NOMO-1 (cell line): ENCODE results near the gene CENPVL2.
A peak's percentile ranks its signal among the peaks of the same experiment; 100 is the strongest.
"Not testable (repeated sequence)": the region's sequence is repeated elsewhere in the genome, so short reads cannot be mapped to it uniquely, and the experiment has no call there.

Experiments used
- DNase-seq, 2 experiments: peaks; one replicate each; lab custom pipeline; 2025; ENCODE audit not compliant: unreplicated experiment in 2 of 2; lab: John Stamatoyannopoulos, UW

The CENPVL2 gene

DNA sequence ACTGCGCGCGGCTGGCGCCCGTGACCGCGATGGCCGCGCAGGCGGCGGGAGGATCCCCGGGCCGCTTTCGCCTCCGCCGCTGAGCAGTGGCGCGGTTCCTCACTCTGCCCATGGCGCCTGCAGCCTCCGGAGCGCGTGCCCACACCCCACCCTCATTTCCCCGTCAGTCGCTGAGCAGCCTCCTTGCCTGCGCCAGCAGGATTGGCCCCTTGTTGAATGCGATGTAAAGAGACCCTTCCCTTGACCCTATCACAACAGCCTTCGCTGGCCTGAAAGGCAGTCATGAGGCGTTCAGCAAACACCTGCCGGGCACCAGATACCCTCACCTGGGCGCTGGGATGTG, at the start of gene CENPVL2:
CENPVL2 (minus strand) TSS at position 112 of the 343 bp plus-strand sequence; CDS start at position 112, 0 bp downstream.
- DNase-seq: not testable (repeated sequence)

DNA sequence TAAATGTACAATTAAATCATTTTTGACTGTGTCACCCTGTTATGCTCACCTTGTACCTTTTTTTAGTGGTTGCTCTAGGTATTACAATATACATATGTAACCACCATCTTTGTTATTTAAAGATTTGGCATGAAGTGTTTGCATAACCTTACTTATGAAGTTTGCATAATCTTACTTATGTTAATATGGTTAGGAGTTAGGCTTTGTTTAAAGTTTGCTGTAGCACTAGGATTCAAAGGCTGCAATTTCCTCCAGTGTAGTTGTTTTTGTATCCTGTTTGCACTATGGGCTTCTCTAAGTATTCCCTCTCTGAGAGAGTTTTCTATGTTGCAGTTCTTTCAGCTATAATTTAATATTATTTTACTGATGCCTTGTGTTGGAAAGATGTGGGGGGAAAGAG, 45.6 kb upstream of the CENPVL2 start:
- DNase-seq: no peak

DNA sequence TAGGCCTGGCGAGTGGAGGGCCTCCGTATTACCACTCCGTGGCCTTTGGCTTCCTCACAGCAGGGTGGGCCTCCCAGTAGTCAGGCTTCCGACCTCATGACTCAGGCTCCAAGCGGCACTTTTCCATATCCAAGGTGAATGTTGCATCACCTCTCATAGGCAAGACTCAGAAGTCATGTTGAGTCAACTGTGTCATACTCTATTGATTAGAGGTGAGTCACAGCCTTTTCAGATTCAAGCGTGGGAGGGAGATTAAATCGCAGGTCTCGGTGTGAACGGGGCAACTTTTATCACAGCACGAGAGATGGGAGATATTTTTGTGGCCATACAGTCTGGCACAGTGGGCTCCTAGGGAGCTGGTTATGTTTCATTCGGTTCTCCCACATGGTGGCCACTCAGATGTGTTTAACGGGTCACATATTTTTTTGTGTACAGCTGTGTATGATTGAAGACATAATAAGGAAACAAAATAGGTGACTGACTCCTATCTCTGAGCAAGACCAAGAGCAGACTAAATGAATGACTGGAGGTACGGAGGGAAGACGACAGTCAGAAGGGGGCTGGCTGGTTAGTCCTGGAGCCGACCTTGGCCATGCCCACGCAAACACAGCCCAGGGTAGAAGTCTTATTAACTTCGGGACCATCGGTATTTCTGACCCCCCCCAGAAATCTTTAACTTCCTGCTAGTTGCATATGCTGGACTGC, 30.5 kb upstream of the CENPVL2 start:
- not testable (repeated sequence) for DNase-seq

DNA sequence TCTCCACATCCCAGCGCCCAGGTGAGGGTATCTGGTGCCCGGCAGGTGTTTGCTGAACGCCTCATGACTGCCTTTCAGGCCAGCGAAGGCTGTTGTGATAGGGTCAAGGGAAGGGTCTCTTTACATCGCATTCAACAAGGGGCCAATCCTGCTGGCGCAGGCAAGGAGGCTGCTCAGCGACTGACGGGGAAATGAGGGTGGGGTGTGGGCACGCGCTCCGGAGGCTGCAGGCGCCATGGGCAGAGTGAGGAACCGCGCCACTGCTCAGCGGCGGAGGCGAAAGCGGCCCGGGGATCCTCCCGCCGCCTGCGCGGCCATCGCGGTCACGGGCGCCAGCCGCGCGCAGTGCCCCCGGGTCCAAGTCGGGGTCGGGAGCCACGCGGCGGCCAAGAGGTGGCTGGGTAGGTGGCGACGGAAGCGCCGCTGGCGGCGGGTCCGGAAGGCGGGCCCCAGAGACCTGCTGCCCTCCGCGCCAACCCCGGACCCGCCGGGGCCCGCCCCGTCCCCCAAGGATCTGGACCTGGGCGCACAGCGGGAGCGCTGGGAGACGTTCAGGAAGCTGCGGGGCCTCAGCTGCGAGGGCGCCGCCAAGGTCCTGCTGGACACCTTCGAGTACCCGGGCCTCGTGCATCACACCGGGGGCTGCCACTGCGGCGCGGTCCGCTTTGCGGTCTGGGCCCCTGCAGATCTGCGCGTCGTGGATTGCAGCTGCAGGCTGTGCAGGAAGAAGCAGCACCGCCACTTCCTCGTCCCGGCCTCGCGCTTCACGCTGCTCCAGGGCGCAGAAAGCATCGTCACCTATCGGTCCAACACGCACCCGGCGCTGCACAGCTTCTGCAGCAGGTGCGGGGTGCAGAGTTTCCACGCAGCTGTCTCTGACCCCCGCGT, 27.9 kb upstream of the CENPVL2 start, which contains the start of gene CENPVL1:
CENPVL1 (plus strand) TSS at position 236 of the 888 bp plus-strand sequence; CDS start at position 236, 0 bp downstream.
- DNase-seq: not testable (repeated sequence)

DNA sequence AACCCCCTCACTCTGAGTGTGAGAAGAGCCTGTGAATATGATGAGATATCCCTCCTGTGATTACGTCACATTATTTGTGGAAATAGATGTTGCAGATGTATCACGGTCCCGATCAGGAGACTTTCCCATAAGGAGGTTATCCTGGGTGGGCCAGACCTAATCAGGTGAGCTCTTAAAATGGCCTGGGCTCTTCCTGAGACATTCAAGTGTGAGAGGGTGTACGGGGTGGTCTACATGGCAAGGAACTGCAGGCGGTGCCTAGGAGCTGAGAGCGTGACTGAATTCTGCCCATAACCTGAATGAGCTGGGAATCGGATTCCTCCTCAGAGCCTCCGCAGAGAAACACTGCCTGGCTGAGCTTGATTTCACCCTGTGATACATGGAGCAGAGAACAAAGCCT, 14.8 kb upstream of the CENPVL2 start:
- no peak for DNase-seq

DNA sequence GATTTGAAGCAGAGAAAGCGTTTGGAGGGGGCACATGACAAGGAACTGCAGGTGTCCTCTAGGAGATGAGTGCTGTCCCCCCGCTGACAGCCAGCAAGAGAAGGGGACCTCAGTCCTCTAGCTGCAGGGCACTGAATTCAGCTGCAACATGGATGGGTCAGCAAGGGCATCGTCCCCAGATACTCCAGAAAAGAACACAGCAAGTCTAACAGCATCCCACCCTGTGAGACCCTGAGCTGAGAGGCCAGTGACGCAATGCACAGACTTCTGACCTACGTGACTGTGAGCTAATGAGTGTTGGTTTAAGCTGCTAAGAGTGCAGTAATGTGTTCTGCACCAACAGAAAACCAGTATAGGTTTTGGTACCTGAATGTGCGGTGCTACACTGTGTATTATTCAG, 11.6 kb upstream of the CENPVL2 start:
- no peak for DNase-seq

DNA sequence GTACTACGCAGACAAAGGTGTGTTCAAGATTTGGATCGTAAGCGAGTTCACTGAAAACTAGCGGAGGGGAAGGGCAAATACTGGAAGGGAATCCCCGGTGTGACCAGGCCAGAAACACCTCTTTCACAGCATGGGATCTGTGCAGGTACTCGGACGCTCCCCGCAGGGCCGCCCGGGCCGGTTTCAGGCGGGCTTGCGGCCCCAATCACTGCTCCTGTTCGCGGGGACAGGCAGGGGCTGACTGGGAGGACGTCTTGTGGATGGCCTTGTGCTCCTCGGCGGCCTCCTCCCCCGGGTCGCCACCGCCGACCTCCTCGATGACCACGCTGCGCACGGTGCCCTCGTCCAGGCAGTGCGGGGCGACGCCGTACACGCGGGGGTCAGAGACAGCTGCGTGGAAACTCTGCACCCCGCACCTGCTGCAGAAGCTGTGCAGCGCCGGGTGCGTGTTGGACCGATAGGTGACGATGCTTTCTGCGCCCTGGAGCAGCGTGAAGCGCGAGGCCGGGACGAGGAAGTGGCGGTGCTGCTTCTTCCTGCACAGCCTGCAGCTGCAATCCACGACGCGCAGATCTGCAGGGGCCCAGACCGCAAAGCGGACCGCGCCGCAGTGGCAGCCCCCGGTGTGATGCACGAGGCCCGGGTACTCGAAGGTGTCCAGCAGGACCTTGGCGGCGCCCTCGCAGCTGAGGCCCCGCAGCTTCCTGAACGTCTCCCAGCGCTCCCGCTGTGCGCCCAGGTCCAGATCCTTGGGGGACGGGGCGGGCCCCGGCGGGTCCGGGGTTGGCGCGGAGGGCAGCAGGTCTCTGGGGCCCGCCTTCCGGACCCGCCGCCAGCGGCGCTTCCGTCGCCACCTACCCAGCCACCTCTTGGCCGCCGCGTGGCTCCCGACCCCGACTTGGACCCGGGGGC, 567 bp downstream of the CENPVL2 start:
- DNase-seq: not testable (repeated sequence)

DNA sequence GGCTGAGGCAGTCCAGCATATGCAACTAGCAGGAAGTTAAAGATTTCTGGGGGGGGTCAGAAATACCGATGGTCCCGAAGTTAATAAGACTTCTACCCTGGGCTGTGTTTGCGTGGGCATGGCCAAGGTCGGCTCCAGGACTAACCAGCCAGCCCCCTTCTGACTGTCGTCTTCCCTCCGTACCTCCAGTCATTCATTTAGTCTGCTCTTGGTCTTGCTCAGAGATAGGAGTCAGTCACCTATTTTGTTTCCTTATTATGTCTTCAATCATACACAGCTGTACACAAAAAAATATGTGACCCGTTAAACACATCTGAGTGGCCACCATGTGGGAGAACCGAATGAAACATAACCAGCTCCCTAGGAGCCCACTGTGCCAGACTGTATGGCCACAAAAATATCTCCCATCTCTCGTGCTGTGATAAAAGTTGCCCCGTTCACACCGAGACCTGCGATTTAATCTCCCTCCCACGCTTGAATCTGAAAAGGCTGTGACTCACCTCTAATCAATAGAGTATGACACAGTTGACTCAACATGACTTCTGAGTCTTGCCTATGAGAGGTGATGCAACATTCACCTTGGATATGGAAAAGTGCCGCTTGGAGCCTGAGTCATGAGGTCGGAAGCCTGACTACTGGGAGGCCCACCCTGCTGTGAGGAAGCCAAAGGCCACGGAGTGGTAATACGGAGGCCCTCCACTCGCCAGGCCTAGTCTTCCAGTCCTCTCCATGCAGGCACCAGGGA, 2.8 kb downstream of the CENPVL2 start:
- not testable (repeated sequence) for DNase-seq

DNA sequence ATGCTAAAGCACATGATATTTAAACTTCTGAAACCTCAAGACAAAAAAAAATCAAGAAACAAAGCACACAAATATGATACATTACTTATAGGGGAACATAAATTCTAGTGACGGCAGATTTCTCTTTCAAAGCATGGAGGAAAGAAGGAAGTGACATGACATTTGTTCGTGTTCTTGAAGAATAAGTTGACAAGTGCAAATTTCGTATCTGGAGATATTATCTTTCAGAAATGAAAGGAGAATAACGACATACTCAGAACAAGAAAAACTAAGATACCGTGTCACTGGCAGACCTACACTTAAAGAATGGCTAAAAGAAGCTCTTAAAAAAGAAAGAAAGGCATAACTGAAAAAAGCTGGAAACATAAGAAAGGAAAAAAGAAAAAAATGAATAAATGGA, 16.6 kb downstream of the CENPVL2 start:
- no peak for DNase-seq

DNA sequence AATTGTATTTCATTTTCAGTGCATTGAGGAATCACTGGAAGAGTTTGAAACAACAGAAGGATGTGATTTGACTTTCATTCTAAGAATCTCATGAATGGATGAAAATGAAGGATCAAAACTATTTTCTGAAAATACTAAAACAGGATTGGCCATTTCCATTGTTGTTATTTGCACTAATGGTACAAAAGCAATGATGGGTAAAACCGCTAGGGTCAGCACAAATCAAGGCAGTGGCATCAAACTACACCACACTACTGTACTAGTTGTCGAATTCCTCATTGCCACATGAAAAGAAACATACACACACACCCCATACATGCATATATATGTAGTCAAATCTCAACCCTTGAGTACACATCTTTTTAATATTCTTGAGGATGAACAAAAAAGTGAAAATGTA, 39.3 kb downstream of the CENPVL2 start:
- no peak for DNase-seq

DNA sequence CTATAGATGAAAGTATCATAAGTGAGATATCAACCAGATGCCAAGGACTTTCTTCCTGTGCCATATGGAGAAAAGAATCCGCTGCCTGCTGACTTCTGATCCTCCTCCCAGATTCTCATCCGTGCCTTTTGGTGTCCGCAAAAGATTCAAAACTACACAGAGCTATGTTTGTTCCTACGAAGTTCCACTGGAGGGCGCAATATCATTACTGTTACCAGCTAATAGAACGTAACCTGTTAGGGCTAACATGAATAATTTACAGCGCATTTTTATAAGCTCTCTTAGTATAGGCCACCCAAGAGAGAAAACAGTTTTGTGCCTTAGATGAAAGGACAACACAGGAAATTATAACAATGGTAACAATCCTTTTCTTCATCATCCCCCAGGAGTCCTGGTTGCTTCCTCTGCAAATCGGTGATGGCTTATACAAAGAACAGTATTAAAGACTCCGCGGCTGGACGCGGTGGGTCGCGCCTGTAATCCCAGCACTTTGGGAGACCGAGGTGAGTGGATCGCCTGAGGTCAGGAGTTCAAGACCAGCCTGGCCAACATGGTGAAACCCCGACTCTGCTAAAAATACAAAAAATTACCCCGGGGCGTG, 41.1 kb downstream of the CENPVL2 start:
- DNase-seq: peak in 1 of 2 experiments; percentile 21

DNA sequence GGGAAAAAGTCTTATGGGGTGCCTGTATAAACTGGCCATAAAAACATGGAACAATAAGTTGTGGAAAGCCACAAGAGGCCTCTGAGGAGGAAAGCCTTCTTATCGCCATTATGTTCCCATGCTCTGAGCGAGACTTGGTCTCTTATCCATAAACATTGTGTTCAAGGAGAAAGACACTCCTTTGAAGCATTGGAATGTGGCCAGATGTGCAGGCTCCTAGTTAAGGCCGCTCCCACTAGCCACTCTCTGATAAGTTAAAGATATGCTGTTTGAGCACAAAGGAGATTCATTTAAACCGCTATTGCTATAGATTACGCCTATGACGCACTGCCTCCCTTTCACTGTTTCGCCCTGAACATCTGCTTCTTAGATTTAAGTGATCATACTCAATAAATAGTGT, 46.1 kb downstream of the CENPVL2 start:
- not testable (repeated sequence) for DNase-seq
